GM21360 (cell line): ENCODE data around the gene NKX1-2.
"Not testable (repeated sequence)": the region's sequence is repeated elsewhere in the genome, so short reads cannot be mapped to it uniquely, and the experiment has no call there.

Experiments used
- ATAC-seq: cut with Tn5 transposase; IDR thresholded peaks from one replicate; pipeline ENCODE4 v1.9.1; 2021; ENCODE audit warnings: mild to moderate bottlenecking, moderate library complexity; ENCODE audit not compliant: unreplicated experiment

The NKX1-2 gene

GRCh38 chr10:124453960-124454610, 4.2 kb upstream of the NKX1-2 start:
- ATAC-seq, result no peak

- no peak for ATAC-seq
Measured at GRCh38 chr10:124451276-124451675, 1.4 kb upstream of the NKX1-2 start.

GRCh38 chr10:124450783-124451057, 885 bp upstream of the NKX1-2 start:
- ATAC-seq, result no peak

- no peak for ATAC-seq
Measured at GRCh38 chr10:124449170-124450011, 444 bp downstream of the NKX1-2 start.

- no peak for ATAC-seq
Measured at GRCh38 chr10:124448696-124449169, 1.1 kb downstream of the NKX1-2 start.

GRCh38 chr10:124447751-124448466, 1.9 kb downstream of the NKX1-2 start:
- ATAC-seq, result no peak

- no peak for ATAC-seq
Measured at GRCh38 chr10:124446830-124447750, 2.7 kb downstream of the NKX1-2 start.

GRCh38 chr10:124441694-124442093, 8.1 kb downstream of the NKX1-2 start:
- not testable (repeated sequence) for ATAC-seq

GRCh38 chr10:124436191-124436638, 13.6 kb downstream of the NKX1-2 start:
- no peak for ATAC-seq

- ATAC-seq, result not testable (repeated sequence)
Measured at GRCh38 chr10:124435683-124436082, 14.2 kb downstream of the NKX1-2 start.

- no peak for ATAC-seq
Measured at GRCh38 chr10:124433461-124433860, 16.4 kb downstream of the NKX1-2 start.

- no peak for ATAC-seq
Measured at GRCh38 chr10:124430077-124430476, 19.8 kb downstream of the NKX1-2 start.

GRCh38 chr10:124429576-124429975, 20.3 kb downstream of the NKX1-2 start:
- no peak for ATAC-seq

GRCh38 chr10:124428207-124428777, 21.5 kb downstream of the NKX1-2 start:
- ATAC-seq, result no peak

- ATAC-seq, result no peak
Measured at GRCh38 chr10:124425227-124425962, 24.4 kb downstream of the NKX1-2 start.

- ATAC-seq, result no peak
Measured at GRCh38 chr10:124423813-124424212, 26.0 kb downstream of the NKX1-2 start.

- ATAC-seq, result no peak
Measured at GRCh38 chr10:124422742-124423141, 27.1 kb downstream of the NKX1-2 start.

- ATAC-seq, result no peak
Measured at GRCh38 chr10:124420254-124420653, 29.6 kb downstream of the NKX1-2 start.

GRCh38 chr10:124419635-124420034, 30.2 kb downstream of the NKX1-2 start:
- ATAC-seq, result no peak
